Endothelial cell of umbilical vein (primary cell): ENCODE measurements around the gene ARMC3.

Experiments
- EZH2 ChIP-seq: IDR thresholded peaks from 2 replicates; pipeline ENCODE4 v1.6.1; 2012; ENCODE audit warnings: borderline replicate concordance, low read depth, mild to moderate bottlenecking, moderate library complexity, low read length, inconsistent platforms; ENCODE audit not compliant: severe bottlenecking
- MYC ChIP-seq: IDR thresholded peaks from one replicate; pipeline ENCODE4 v1.6.1; 2011; ENCODE audit warnings: mild to moderate bottlenecking, low read depth, low read length
- POLR2A ChIP-seq: IDR thresholded peaks from 2 replicates; pipeline ENCODE4 v1.6.1; 2012; ENCODE audit warnings: low read depth, mild to moderate bottlenecking, control low read depth, low read length
- POLR2AphosphoS5 ChIP-seq: IDR thresholded peaks from 2 replicates; pipeline ENCODE4 v1.6.1; 2012; ENCODE audit warnings: low read depth, mild to moderate bottlenecking, control low read depth, low read length, moderate library complexity; ENCODE audit not compliant: insufficient read depth
- TF ChIP-seq, protein P1 (sequence below), 2 donors: IDR thresholded peaks; 1 replicate in 1 of 2; 2 replicates in 1 of 2; pipeline ENCODE4 v1.5.1; 2011; ENCODE audit warnings: low read length in 2 of 2, mild to moderate bottlenecking in 2 of 2, moderate library complexity in 2 of 2, control low read depth in 1 of 2, inconsistent platforms in 1 of 2, low read depth in 1 of 2; ENCODE audit not compliant: insufficient read depth in 1 of 2; ENCODE audit errors: extremely low read depth in 1 of 2
- TF ChIP-seq, protein P2 (sequence below): IDR thresholded peaks from 2 replicates; pipeline ENCODE4 v1.6.1; 2011; ENCODE audit not compliant: insufficient read depth, insufficient read length

DNA sequence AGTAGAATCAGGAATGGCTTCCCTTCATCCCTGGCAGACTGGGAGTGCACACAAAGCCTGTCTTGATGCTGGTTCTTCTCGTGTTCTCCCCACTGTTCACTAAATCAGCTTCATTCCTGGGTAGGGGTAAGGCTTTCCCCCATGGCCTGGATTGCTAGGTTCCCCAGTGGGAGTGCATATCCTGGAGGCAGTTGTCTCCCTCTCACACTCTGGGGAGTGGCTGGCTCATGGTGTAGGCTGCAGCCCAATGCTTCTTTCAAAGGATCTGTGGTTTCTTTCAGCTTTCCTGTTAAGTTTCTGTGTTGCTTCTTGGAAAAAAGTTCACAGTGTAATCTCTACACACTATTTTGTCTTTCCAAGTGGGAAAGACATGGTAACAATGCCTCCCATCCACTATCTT, 32.6 kb upstream of the ARMC3 start:
- TF ChIP-seq, protein P1, sequence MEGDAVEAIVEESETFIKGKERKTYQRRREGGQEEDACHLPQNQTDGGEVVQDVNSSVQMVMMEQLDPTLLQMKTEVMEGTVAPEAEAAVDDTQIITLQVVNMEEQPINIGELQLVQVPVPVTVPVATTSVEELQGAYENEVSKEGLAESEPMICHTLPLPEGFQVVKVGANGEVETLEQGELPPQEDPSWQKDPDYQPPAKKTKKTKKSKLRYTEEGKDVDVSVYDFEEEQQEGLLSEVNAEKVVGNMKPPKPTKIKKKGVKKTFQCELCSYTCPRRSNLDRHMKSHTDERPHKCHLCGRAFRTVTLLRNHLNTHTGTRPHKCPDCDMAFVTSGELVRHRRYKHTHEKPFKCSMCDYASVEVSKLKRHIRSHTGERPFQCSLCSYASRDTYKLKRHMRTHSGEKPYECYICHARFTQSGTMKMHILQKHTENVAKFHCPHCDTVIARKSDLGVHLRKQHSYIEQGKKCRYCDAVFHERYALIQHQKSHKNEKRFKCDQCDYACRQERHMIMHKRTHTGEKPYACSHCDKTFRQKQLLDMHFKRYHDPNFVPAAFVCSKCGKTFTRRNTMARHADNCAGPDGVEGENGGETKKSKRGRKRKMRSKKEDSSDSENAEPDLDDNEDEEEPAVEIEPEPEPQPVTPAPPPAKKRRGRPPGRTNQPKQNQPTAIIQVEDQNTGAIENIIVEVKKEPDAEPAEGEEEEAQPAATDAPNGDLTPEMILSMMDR (IDR thresholded peaks at IDR 0.05; ENCODE audit: extremely low read depth in 1 of 2, insufficient read depth in 1 of 2, low read depth in 1 of 2, low read length in 2 of 2), result no peak
- TF ChIP-seq POLR2AphosphoS5, result no peak
- TF ChIP-seq, protein P2, sequence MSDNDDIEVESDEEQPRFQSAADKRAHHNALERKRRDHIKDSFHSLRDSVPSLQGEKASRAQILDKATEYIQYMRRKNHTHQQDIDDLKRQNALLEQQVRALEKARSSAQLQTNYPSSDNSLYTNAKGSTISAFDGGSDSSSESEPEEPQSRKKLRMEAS, result no peak
- no peak for TF ChIP-seq MYC
- no peak for TF ChIP-seq POLR2A
- no peak for TF ChIP-seq EZH2
